GM10266 (cell line): ENCODE results near the gene PPP1R36.
"Not testable (repeated sequence)": the region's sequence is repeated elsewhere in the genome, so short reads cannot be mapped to it uniquely, and the experiment has no call there.

Experiments used
- DNase-seq: peaks from one replicate; pipeline ENCODE4 v3.0.0; 2012; ENCODE audit errors: extremely low spot score
- TF ChIP-seq, protein P1 (sequence below): IDR thresholded peaks from 2 replicates; pipeline ENCODE4 v1.5.1; 2012; ENCODE audit warnings: mild to moderate bottlenecking, low read depth; ENCODE audit not compliant: control insufficient read depth, insufficient read depth; ENCODE audit errors: missing control alignments

The PPP1R36 gene

DNA sequence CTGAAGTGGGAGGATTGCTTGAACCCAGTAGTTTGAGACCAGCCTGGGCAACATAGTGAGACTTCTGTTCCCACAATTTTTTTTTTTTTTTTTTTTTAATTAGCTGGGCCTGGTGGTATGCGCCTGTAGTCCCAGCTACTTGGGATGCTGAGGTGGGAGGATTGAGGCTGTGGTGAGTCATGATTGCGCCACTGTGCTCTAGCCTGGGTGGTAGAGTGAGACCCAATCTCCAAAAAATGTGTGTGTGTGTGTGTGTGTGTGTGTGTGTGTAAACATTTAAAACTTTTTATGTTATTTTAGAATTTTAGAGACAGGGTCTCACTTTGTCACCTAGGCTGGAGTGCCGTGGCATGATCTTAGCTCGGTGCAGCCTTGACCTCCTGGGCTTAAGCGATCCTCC, 6.8 kb downstream of the PPP1R36 start:
- TF ChIP-seq, protein P1, sequence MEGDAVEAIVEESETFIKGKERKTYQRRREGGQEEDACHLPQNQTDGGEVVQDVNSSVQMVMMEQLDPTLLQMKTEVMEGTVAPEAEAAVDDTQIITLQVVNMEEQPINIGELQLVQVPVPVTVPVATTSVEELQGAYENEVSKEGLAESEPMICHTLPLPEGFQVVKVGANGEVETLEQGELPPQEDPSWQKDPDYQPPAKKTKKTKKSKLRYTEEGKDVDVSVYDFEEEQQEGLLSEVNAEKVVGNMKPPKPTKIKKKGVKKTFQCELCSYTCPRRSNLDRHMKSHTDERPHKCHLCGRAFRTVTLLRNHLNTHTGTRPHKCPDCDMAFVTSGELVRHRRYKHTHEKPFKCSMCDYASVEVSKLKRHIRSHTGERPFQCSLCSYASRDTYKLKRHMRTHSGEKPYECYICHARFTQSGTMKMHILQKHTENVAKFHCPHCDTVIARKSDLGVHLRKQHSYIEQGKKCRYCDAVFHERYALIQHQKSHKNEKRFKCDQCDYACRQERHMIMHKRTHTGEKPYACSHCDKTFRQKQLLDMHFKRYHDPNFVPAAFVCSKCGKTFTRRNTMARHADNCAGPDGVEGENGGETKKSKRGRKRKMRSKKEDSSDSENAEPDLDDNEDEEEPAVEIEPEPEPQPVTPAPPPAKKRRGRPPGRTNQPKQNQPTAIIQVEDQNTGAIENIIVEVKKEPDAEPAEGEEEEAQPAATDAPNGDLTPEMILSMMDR: no peak

DNA sequence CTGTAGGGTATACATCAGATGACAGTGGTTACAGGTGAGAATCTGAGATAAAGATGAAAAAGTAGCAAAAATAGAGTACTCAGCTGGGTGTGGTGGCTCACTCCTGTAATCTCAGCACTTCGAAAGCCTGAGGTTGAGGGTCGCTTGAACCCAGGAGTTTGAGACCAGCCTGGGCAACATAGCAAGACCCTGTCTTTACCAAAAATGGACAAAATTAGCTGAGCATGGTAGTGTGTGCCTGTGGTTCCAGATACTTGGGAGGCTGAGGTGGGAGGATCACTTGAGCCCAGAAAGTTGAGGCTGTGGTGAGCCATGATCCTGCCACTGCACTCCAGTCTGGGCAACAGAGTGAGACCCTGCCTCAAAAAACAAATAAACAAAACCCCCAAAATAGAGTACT, 8.5 kb downstream of the PPP1R36 start:
- DNase-seq: not testable (repeated sequence)

More for the DNA sequence above, 6.8 kb downstream of the PPP1R36 start:
- no peak for DNase-seq

DNA sequence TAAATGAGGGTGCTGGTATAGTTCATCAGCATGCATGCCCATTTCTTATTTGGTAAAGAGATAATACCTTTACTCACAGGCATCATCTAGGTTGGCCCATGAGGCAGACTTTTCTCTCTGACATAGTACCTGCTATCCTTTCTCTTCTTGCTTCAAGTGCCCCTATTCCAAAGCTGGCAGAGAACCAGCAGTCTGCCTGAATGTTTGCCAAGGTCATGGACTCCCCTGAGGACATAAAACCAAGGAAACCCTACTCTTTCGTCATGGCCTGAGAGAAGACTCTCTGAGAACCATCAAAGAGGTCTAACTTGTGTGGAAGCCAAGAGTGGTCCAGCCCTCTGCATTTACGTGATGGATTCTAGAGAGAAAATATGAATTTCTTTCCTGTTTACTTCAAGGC, 11.9 kb downstream of the PPP1R36 start:
- TF ChIP-seq, protein P1: no peak

DNA sequence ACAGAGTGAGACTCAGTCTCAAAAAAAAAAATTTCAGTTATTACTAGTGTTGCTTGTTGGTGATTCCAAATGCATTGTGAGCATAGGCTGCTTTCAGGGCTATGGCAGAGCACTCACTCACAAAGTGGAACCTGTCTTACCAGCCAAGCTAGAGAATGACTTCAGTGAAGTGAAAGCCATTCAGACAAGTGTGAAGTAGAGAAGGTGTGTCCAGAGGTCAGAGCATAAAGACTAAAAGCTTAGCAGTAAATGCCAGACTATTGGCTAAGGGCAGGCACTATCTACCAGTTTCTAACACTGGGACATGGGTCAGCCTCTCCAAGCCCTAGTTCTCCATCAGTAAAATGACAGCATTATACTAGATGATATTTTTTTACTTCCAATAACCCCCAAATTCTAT, 12.7 kb downstream of the PPP1R36 start:
- TF ChIP-seq, protein P1: no peak
- no peak for DNase-seq

More for the DNA sequence above, 11.9 kb downstream of the PPP1R36 start:
- DNase-seq: no peak

DNA sequence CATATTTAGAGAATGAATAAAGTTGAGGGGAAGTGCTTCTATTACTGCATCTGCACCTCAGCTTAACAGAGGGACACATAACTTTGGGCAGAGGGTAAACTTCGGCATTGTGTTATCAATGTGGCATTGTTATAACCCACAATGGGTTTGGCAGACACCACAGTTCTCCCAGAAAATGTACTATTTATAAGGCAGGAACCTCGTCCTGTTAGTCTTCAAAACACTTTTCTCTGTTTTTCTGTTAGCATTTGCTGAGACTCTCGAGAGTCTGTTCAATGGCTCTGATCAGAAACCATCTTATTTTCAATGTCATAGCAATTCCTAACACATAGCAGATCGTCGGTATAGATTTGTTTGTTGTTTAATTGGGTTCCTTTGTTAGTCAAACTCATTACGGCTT, 13.9 kb downstream of the PPP1R36 start:
- DNase-seq: no peak
- TF ChIP-seq, protein P1: no peak

DNA sequence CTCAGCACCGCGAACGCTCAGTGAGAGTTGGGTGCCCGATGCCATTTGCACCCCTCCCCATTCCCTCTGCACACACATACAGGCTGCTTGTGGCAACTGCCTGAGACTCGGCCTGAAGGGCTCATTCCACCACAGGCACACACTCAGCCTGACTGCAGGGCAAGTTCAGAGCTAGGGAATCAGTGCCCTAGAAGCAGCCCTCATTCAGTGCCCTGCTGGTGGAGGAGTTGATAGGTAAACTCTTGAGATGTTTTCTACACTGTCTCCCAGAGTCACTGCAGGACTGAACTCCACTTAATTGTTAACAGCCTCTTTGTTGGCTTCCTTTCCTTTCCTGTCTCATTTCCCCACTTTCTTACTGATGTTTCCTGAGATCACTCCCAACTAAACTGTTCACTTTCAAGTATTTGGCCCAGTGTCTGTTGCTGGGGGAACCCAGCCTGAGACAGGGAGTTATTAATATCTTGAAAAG, 16.9 kb downstream of the PPP1R36 start:
- TF ChIP-seq, protein P1: no peak
- no peak for DNase-seq

DNA sequence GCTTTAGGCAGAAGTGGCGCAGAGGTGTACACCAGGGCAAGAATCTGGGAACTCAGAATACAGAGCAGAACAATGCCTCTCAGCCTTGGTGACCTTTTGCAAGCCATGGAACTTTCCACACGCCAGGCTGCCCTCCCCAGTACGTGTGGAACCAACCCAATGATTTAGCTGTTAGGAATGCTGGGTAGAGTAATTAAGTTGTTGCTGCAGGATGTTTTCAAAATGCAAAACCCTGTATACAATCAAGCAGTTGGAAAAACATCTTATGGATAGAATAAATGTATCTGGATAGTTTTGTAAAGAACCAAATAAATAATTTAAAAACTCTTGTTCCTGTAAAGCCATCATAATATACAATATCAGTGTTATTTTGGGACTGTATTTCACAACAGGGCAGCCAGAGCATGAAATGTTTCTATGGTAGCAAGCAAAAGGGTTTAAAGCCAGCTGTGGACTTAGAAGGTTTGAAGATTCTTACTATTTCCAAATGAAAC, 19.4 kb downstream of the PPP1R36 start:
- no peak for DNase-seq
- TF ChIP-seq, protein P1: no peak

DNA sequence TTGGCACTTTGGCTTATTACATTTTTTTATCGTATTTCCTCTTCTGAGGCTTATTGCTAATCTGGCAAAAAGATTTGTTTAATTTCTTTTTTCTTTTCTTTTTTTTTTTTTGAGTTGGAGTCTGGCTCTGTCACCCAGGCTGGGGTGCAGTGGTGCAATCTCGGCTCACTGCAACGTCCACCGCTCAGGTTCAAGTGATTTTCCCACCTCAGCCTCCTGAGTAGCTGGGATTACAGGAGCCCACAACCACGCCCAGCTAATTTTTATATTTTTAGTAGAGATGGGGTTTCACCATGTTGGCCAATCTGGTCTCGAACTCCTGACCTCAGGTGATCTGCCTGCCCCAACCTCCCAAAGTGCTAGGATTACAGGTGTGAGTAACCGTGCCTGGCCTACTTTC, 19.9 kb downstream of the PPP1R36 start:
- not testable (repeated sequence) for DNase-seq
